Lung (tissue), 13 donors: ENCODE data around the gene RPS6KA6. TPM values are rescaled to one million over a fixed set of nuclear protein-coding genes. Genes with fewer than 3 reads are reported as not detected.

Source experiments
- ATAC-seq: fragments of 200-7000 bp; cut with Tn5 transposase; one replicate; pipeline ENCODE4 v1.9.1; 2020; ENCODE audit warnings: moderate number of reproducible peaks; ENCODE audit not compliant: insufficient read depth, low FRiP score
- DNase-seq, 3 donors: peaks; one replicate each; pipeline ENCODE4 v3.0.0-alpha.2; 2013 to 2017
- H3K27ac ChIP-seq, 2 donors: one replicate each; pipeline ENCODE4 v1.5.1; 2013; ENCODE audit warnings: mild to moderate bottlenecking in 2 of 2, moderate library complexity in 2 of 2, control low read depth in 1 of 2, inconsistent platforms in 1 of 2, low read depth in 1 of 2, low read length in 1 of 2
- H3K27me3 ChIP-seq, 3 donors: one replicate each; pipeline ENCODE4 v1.5.1; 2013; ENCODE audit warnings: low read length in 2 of 3; ENCODE audit not compliant: control insufficient read depth in 3 of 3, insufficient read depth in 3 of 3
- H3K36me3 ChIP-seq, 4 donors: one replicate each; pipeline ENCODE4 v1.5.1; 2013; ENCODE audit warnings: low read length in 4 of 4, mild to moderate bottlenecking in 1 of 4, moderate library complexity in 1 of 4; ENCODE audit not compliant: control insufficient read depth in 4 of 4, insufficient read depth in 4 of 4
- H3K4me1 ChIP-seq, 5 donors: one replicate each; pipeline ENCODE4 v1.5.1; 2013; ENCODE audit warnings: low read length in 5 of 5, mild to moderate bottlenecking in 2 of 5, moderate library complexity in 1 of 5; ENCODE audit not compliant: control insufficient read depth in 5 of 5, insufficient read depth in 5 of 5
- H3K4me3 ChIP-seq: one replicate; pipeline ENCODE4 v1.5.1; 2013; ENCODE audit warnings: mild to moderate bottlenecking, control low read depth, moderate library complexity
- H3K9ac ChIP-seq, 2 donors: one replicate each; pipeline ENCODE4 v1.5.1; 2013; ENCODE audit warnings: low read length in 2 of 2, control low read depth in 1 of 2; ENCODE audit not compliant: insufficient read depth in 1 of 2
- H3K9me3 ChIP-seq, 4 donors: one replicate each; pipeline ENCODE4 v1.5.1; 2013; ENCODE audit warnings: low read length in 3 of 4, mild to moderate bottlenecking in 1 of 4, moderate library complexity in 1 of 4; ENCODE audit not compliant: control insufficient read depth in 4 of 4, insufficient read depth in 3 of 4
- WGBS, 2 donors: extraction: QIAGEN DNeasy Blood & Tissue Kit; methylation state at CpG; one replicate each; pipeline ENCODE4 v1.1.7; 2013; 5-methylcytosine and 5-hydroxymethylcytosine counted together
- polyA plus RNA-seq, 2 donors: library from polyadenylated mRNA; stranded (reverse); fragments of 200-250 nt; gene quantifications; one replicate each; pipeline ENCODE4 v1.2.1, GENCODE V29; 2013
- small RNA-seq: library from RNA; depleted of rRNA; stranded (forward); fragments of <200 nt; gene quantifications from one replicate; pipeline ENCODE3, GENCODE V24; 2014; ENCODE audit warnings: low replicate concordance
- total RNA-seq, 2 donors: library from RNA; depleted of rRNA in 1 of 2; stranded (reverse); fragments of >200 nt in 1 of 2; gene quantifications; one replicate each; pipeline ENCODE4 v1.2.1, GENCODE V29; 2014 to 2021
- TF ChIP-seq, protein P1 (sequence below): IDR thresholded peaks from 2 replicates; pipeline ENCODE4 v1.5.1; 2012; ENCODE audit warnings: mild to moderate bottlenecking; ENCODE audit errors: control extremely low read depth, extremely low read depth
- donor health status: control.
- donor health status: control.
- donor health status: Bipolar disorder and iron deficiency.
- donor health status: healthy.
- donor health status: DM: yes; HTN: yes; CAD: no.

Gene RPS6KA6
- total and polyA plus RNA-seq, 4 donors, result 0.41 to 7.1 (median 1.6) TPM

DNA sequence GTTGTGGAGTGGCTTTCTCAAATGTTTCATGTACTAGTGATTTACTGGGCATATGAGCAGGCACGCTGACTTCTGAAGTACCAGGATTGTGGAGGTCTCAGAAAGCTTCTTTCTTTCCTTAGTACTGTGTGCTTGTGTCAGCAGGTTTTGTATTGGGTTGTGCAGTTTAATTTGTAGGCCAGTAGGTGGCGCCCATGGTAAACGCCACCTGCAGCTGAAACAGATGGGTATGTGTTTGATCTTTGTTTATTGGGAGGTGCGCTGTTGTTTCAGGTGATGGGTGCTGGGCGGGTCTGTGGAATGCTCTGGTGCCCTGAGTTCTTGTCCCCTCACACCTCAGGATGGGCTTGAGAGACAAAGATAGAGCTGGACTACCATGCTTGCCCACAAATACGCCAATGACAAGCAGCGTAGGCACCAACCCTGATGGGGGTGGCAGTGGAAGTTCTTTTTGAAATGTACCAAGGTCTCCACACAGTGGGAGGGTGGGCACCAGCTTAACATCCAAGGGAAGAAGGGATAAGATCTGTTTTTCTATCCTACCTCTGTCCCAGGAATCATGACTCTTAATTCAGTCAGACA lies 141.5 kb downstream of the RPS6KA6 start:
- TF ChIP-seq, protein P1, sequence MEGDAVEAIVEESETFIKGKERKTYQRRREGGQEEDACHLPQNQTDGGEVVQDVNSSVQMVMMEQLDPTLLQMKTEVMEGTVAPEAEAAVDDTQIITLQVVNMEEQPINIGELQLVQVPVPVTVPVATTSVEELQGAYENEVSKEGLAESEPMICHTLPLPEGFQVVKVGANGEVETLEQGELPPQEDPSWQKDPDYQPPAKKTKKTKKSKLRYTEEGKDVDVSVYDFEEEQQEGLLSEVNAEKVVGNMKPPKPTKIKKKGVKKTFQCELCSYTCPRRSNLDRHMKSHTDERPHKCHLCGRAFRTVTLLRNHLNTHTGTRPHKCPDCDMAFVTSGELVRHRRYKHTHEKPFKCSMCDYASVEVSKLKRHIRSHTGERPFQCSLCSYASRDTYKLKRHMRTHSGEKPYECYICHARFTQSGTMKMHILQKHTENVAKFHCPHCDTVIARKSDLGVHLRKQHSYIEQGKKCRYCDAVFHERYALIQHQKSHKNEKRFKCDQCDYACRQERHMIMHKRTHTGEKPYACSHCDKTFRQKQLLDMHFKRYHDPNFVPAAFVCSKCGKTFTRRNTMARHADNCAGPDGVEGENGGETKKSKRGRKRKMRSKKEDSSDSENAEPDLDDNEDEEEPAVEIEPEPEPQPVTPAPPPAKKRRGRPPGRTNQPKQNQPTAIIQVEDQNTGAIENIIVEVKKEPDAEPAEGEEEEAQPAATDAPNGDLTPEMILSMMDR, result peak; percentile 42
- Histone ChIP-seq H3K27me3 (no peaks in the 10 kb centered on the region), H3K27ac (no peak overlapping the region), H3K4me3 (no peak overlapping the region), H3K9ac (no peak overlapping the region), H3K4me1 (no peaks in the 10 kb centered on the region), H3K9me3 (peaks cover 0 to 3% (median 0%) of the 10 kb centered on the region in 4 donors), H3K36me3 (no peaks in the 10 kb centered on the region)
- DNase-seq (peak in 2 of 3 donors; percentile 16 to 35), ATAC-seq (no peak)
- 31 to 34% methylated on average over 7 of the region's 7 CpGs for WGBS, 2 donors

DNA sequence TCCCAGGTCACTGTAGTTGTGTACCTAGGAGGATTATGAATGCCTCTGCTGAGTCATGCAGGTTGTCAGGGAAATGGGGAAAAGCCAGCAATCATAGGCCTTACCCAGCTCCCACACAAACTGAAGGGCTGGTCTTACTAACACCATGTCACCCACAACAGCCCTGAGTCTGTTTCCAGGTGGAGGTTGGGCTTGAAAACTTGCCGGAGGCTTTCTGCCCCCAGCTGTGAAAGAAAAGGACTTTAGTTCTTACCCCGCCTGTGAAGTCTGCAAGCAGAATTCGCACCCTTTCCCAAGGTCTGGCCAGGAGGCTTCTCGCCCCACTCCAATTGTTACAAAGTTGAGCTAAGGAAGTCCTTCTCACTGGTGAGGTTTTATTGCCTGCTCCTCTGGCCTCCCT lies 143.9 kb downstream of the RPS6KA6 start:
- TF ChIP-seq, protein P1, result no peak

More for the DNA sequence above, 143.9 kb downstream of the RPS6KA6 start:
- H3K27me3 ChIP-seq, result no peaks in the 10 kb centered on the region
- no peak overlapping the region for H3K9ac ChIP-seq
- DNase-seq (no peak), ATAC-seq (no peak)
- no peaks in the 10 kb centered on the region for H3K36me3 ChIP-seq
- no peak overlapping the region for H3K4me3 ChIP-seq
- 60 to 78% methylated on average over 4 of the region's 4 CpGs for WGBS, 2 donors
- peaks cover 0 to 8% (median 0%) of the 10 kb centered on the region in 4 donors for H3K9me3 ChIP-seq
- no peaks in the 10 kb centered on the region for H3K4me1 ChIP-seq
- no peak overlapping the region for H3K27ac ChIP-seq

Small RNAs within 50 kb of the gene (small RNA-seq; reads per million reads assigned to genes)
- gene MIR548I4, result not detected
